Liver (tissue), 9 donors: ENCODE results near the gene ZNF699. TPM values are rescaled to one million over a fixed set of nuclear protein-coding genes. Genes with fewer than 3 reads are reported as not detected.

Experiments used
- DNase-seq: peaks from one replicate; pipeline ENCODE4 v3.0.0-alpha.2; 2017; ENCODE audit warnings: low spot score
- H3K27ac ChIP-seq, 2 donors: one replicate each; pipeline ENCODE4 v1.7.0; 2013; ENCODE audit warnings: inconsistent platforms in 2 of 2, low read length in 2 of 2, control low read depth in 1 of 2, low read depth in 1 of 2, mild to moderate bottlenecking in 1 of 2
- H3K27me3 ChIP-seq, 4 donors: one replicate each; pipeline versions ENCODE4 v1.6.1 to v1.7.0; 2013; ENCODE audit warnings: low read length in 3 of 4, inconsistent platforms in 1 of 4, mild to moderate bottlenecking in 1 of 4, moderate library complexity in 1 of 4; ENCODE audit not compliant: control insufficient read depth in 4 of 4, insufficient read depth in 4 of 4
- H3K36me3 ChIP-seq, 4 donors: one replicate each; pipeline versions ENCODE4 v1.6.1 to v1.7.0; 2013; ENCODE audit warnings: low read length in 3 of 4, mild to moderate bottlenecking in 3 of 4, low read depth in 1 of 4, moderate library complexity in 1 of 4; ENCODE audit not compliant: control insufficient read depth in 4 of 4, insufficient read depth in 3 of 4
- H3K4me1 ChIP-seq, 4 donors: one replicate each; pipeline versions ENCODE4 v1.6.1 to v1.7.0; 2013; ENCODE audit warnings: low read length in 3 of 4, mild to moderate bottlenecking in 3 of 4, moderate library complexity in 1 of 4; ENCODE audit not compliant: control insufficient read depth in 4 of 4, insufficient read depth in 4 of 4
- H3K4me3 ChIP-seq, 3 donors: one replicate each; pipeline versions ENCODE4 v1.6.1 to v1.7.0; 2013; ENCODE audit warnings: low read length in 3 of 3, control low read depth in 1 of 3, low read depth in 1 of 3, mild to moderate bottlenecking in 1 of 3
- H3K9ac ChIP-seq, 2 donors: one replicate each; pipeline ENCODE4 v1.7.0; 2013; ENCODE audit warnings: low read length in 2 of 2, mild to moderate bottlenecking in 2 of 2, moderate library complexity in 2 of 2, control low read depth in 1 of 2, low read depth in 1 of 2
- H3K9me3 ChIP-seq, 4 donors: one replicate each; pipeline versions ENCODE4 v1.6.1 to v1.7.0; 2013; ENCODE audit warnings: low read length in 3 of 4; ENCODE audit not compliant: control insufficient read depth in 4 of 4
- CTCF ChIP-seq: fragments of 150-350 bp; IDR thresholded peaks from 2 replicates; pipeline ENCODE4 v1.5.1; 2017; ENCODE audit warnings: improper control_type of control experiment, low read depth, low read length; ENCODE audit not compliant: missing input control
- FOXA1 ChIP-seq: IDR thresholded peaks from 2 replicates; pipeline ENCODE4 v1.6.1; 2016; ENCODE audit warnings: antibody characterized with exemption
- HNF4G ChIP-seq: IDR thresholded peaks from 2 replicates; pipeline ENCODE4 v1.6.1; 2016; ENCODE audit warnings: antibody characterized with exemption
- JUND ChIP-seq, 2 donors: IDR thresholded peaks; 2 replicates each; pipeline ENCODE4 v1.6.1; 2016; ENCODE audit warnings: antibody characterized with exemption in 2 of 2
- MAX ChIP-seq: IDR thresholded peaks from 2 replicates; pipeline ENCODE4 v1.6.1; 2016; ENCODE audit warnings: antibody characterized with exemption
- NR2F2 ChIP-seq: IDR thresholded peaks from 2 replicates; pipeline ENCODE4 v1.6.1; 2016; ENCODE audit warnings: antibody characterized with exemption
- RAD21 ChIP-seq, 2 donors: IDR thresholded peaks; 2 replicates each; pipeline ENCODE4 v1.6.1; 2016; ENCODE audit warnings: antibody characterized with exemption in 2 of 2, mild to moderate bottlenecking in 2 of 2
- RXRA ChIP-seq, 2 donors: IDR thresholded peaks; 2 replicates each; pipeline ENCODE4 v1.6.1; 2017 to 2018; ENCODE audit warnings: antibody characterized with exemption in 2 of 2, mild to moderate bottlenecking in 1 of 2
- SP1 ChIP-seq: IDR thresholded peaks from 2 replicates; pipeline ENCODE4 v1.6.1; 2018; ENCODE audit warnings: antibody characterized with exemption, mild to moderate bottlenecking
- TAF1 ChIP-seq: conservative IDR thresholded peaks from 2 replicates; pipeline ENCODE4 v1.6.1; 2016; ENCODE audit warnings: antibody characterized with exemption, mild to moderate bottlenecking
- YY1 ChIP-seq: IDR thresholded peaks from 2 replicates; pipeline ENCODE4 v1.6.1; 2016; ENCODE audit warnings: antibody characterized with exemption, mild to moderate bottlenecking
- ZBTB33 ChIP-seq: IDR thresholded peaks from 2 replicates; pipeline ENCODE4 v1.6.1; 2016; ENCODE audit warnings: antibody characterized with exemption
- WGBS: extraction: QIAGEN DNeasy Blood & Tissue Kit; methylation state at CpG from one replicate; pipeline ENCODE4 v1.1.7; 2013; 5-methylcytosine and 5-hydroxymethylcytosine counted together
- polyA plus RNA-seq, 2 donors: library from polyadenylated mRNA; stranded (reverse) in 1 of 2; unstranded in 1 of 2; fragments of 200-250 nt in 1 of 2; fragments of >200 nt in 1 of 2; fragmentation: Nextera tagmentation in 1 of 2; extraction: Ambion mirVana in 1 of 2; gene quantifications; one replicate each; pipeline versions ENCODE4 v1.2.1 to v1.2.3, GENCODE V29; 2013 to 2015
- total RNA-seq, 2 donors: library from RNA; depleted of rRNA; stranded (reverse); fragments of >200 nt; gene quantifications; one replicate each; pipeline ENCODE4 v1.2.3, GENCODE V29; 2014
- donor health status: healthy.
- donor health status: healthy.
- donor health status: healthy.
- donor health status: healthy.
- donor health status: healthy.

Gene ZNF699
- total and polyA plus RNA-seq, 4 donors, result 0.91 to 3.0 (median 1.8) TPM

GRCh38 chr19:9306443-9306842 lies 3.2 kb downstream of the ZNF699 start:
- H3K36me3 ChIP-seq, result peaks cover 3 to 17% (median 17%) of the 10 kb centered on the region in 4 donors
- no peak for TF ChIP-seq ZBTB33
- TF ChIP-seq RAD21 (IDR thresholded peaks at IDR 0.05), result no peak
- TF ChIP-seq JUND (IDR thresholded peaks at IDR 0.05), result no peak
- no peak for TF ChIP-seq NR2F2
- 98% methylated on average over 1 of the region's 1 CpG for WGBS

GRCh38 chr19:9296336-9296735 lies 13.3 kb downstream of the ZNF699 start:
- peaks cover 10 to 47% (median 35%) of the 10 kb centered on the region in 4 donors for H3K36me3 ChIP-seq
- peak overlapping the region in 2 of 3 donors; percentile 62 to 68 for H3K4me3 ChIP-seq
- no peak for DNase-seq
- no peak overlapping the region for H3K9ac ChIP-seq
- no peaks in the 10 kb centered on the region for H3K27me3 ChIP-seq
- no peaks in the 10 kb centered on the region for H3K4me1 ChIP-seq
- no peak overlapping the region for H3K27ac ChIP-seq
- peaks cover 26 to 77% (median 47%) of the 10 kb centered on the region in 4 donors for H3K9me3 ChIP-seq
- TF ChIP-seq CTCF, result no peak
- TF ChIP-seq HNF4G, result no peak
- no peak for TF ChIP-seq RAD21 (IDR thresholded peaks at IDR 0.05)
- no peak for TF ChIP-seq NR2F2
- TF ChIP-seq TAF1, result no peak
- TF ChIP-seq YY1, result no peak
- 95% methylated on average over 2 of the region's 2 CpGs for WGBS

More at GRCh38 chr19:9306443-9306842, 3.2 kb downstream of the ZNF699 start:
- Histone ChIP-seq H3K9me3 (peaks cover 19 to 34% (median 23%) of the 10 kb centered on the region in 4 donors), H3K4me1 (peaks cover 0 to 4% (median 1%) of the 10 kb centered on the region in 4 donors), H3K9ac (no peak overlapping the region), H3K27me3 (no peaks in the 10 kb centered on the region), H3K4me3 (peak overlapping the region in 1 of 3 donors; percentile 12), H3K27ac (no peak overlapping the region)
- no peak for DNase-seq

- Histone ChIP-seq H3K9me3 (peaks cover 23 to 72% (median 41%) of the 10 kb centered on the region in 4 donors), H3K4me3 (peak overlapping the region in 2 of 3 donors; percentile 6 to 55)
Measured at GRCh38 chr19:9295411-9295849, 14.2 kb downstream of the ZNF699 start.

More at GRCh38 chr19:9295411-9295849, 14.2 kb downstream of the ZNF699 start:
- H3K27ac ChIP-seq, result no peak overlapping the region
- 97% methylated on average over 4 of the region's 4 CpGs for WGBS
- H3K9ac ChIP-seq, result no peak overlapping the region
- no peak for TF ChIP-seq RXRA (IDR thresholded peaks at IDR 0.05)
- no peak for TF ChIP-seq FOXA1
- no peak for TF ChIP-seq YY1
- no peak for TF ChIP-seq MAX
- TF ChIP-seq SP1, result no peak
- DNase-seq, result no peak
- H3K36me3 ChIP-seq, result peaks cover 7 to 38% (median 27%) of the 10 kb centered on the region in 4 donors
- no peaks in the 10 kb centered on the region for H3K27me3 ChIP-seq
- no peaks in the 10 kb centered on the region for H3K4me1 ChIP-seq
